HG03521 (cell line): ENCODE measurements around the gene KCNJ5.
"Not testable (repeated sequence)": the region's sequence is repeated elsewhere in the genome, so short reads cannot be mapped to it uniquely, and the experiment has no call there.

Source experiments
- ATAC-seq: cut with Tn5 transposase; IDR thresholded peaks from one replicate; pipeline ENCODE4 v1.9.1; 2021; ENCODE audit warnings: mild to moderate bottlenecking, moderate library complexity; ENCODE audit not compliant: unreplicated experiment

Gene KCNJ5

GRCh38 chr11:128909438-128910125 lies 18.4 kb downstream of the KCNJ5 start:
- no peak for ATAC-seq

DNA sequence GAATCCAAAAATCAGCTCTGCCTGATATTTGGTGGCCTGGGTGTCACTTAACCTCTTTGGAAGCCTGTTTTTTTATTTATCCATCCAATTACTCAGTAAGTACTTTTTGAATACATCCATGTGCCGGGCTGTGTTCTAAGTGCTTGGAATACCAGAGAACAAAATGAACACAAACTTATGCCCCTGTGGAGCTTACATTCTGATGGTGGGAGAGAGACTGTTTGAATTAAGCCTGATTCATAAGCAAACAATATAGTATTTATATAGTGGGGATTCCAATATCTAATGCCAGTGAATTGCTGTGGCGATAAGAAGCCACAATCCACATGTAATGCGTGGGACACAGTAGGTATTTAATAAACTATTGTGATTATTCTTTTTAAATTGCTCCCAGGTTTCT lies 19.4 kb downstream of the KCNJ5 start:
- no peak for ATAC-seq

GRCh38 chr11:128911239-128911638 lies 20.1 kb downstream of the KCNJ5 start:
- ATAC-seq: no peak

GRCh38 chr11:128911701-128912100 lies 20.5 kb downstream of the KCNJ5 start:
- no peak for ATAC-seq

GRCh38 chr11:128913806-128914205 lies 22.6 kb downstream of the KCNJ5 start:
- ATAC-seq: no peak

- ATAC-seq: no peak
Observed at GRCh38 chr11:128914216-128915148, 23.3 kb downstream of the KCNJ5 start.

- ATAC-seq: no peak
Observed at GRCh38 chr11:128915149-128915521, 24.0 kb downstream of the KCNJ5 start.

DNA sequence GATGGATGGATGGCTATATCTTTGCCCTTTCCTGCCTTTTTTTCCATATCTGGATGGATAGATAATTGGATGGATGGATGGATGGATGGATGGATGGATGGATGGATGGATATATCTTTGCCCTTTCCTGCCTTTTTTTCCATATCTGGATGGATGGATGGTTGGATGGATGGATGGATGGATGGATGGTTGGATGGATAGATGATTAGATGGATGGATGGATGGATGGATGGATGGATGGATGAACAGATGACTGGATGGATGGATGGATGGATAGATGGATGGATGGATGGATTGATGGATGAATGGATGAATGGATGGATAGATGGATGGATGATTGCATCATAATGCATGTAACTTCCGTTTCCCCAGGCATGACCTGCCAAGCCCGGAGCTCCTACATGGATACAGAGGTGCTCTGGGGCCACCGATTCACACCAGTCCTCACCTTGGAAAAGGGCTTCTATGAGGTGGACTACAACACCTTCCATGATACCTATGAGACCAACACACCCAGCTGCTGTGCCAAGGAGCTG lies 24.9 kb downstream of the KCNJ5 start:
- no peak for ATAC-seq

DNA sequence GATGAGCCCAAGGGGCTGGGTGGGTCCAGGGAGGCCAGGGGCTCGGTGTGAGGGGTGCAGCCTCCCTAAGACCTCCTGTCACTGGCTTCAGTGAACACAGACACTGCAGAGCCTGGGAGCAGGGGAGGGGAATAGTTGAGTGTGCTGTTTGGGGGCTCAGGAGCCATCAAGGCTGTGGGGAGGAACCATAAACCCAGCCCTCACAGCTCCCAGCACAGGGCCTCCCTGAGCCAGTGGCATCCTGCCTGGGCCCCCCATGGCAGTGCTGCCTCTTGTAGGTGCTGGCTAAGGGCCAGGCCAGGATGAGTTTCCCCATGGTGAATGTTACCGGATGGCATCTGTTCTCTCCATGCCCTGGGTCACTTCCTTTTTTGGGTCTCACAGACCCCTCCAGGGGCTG lies 25.5 kb downstream of the KCNJ5 start:
- no peak for ATAC-seq

DNA sequence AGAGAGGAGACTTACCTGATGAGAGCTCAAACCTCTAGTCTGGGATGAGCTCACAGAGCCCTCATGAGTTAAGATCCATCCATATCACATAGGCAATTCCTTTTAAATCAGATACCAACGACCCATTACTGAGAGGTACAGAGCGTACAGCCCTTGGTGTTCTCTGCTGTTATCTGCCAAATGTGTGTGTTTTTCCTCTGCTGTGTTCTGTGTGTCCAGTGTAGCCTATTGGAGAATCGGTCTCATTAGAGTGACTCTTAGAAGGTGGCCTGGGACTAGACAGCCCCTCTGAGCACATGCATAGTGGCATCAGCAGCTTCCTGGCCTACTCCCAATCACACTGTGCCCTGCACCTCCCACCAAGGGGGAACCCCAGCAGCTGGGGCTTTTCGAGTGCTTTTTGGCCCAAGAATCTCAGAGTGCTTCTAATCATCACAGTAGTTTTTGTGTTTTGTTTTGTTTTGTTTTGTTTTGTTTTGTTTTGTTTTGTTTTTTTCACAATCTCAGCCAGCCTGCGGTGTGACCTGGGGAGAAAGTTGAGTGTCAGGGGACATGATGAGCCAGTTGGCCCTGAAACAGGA lies 26.1 kb downstream of the KCNJ5 start:
- ATAC-seq: no peak

DNA sequence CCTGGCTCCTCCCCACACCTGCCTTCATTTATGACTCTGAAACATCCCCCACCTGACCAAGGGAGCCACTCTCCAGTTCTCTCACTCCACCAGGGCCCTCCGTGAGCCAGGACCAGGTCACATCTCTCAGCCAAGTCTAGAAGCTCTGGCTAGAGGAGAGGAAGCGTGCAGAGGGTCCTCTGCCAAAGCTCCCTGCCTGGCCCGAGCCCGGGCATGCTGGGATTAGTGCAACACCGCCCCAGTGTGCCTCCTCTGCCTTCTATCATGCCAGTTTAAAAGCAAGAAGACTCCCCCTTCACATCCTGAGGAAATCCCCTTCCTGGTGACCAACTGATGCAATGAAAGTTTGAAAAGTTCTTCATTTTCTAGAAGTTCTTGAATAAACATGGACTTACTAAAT lies 28.1 kb downstream of the KCNJ5 start:
- no peak for ATAC-seq

GRCh38 chr11:128919635-128920034 lies 28.5 kb downstream of the KCNJ5 start:
- not testable (repeated sequence) for ATAC-seq

DNA sequence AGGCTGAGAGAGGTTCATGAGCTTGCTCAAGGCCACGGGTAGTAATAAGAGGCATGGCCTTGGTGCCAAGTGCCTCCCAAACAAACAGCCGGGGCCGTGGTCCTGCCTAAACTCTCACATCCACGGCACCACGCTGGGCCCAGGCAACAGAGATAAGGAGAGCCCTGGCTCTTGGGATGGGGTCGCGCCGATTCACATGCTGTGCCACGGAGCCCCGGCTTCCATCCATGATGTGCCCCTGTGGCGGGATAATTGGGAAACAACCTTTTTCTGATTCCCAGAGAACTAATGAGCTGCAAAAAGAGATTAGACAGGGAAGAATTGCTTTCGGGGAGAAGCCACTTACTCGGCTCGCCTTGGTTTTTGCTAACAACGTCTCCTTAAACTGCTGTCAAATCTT lies 29.5 kb downstream of the KCNJ5 start:
- no peak for ATAC-seq

DNA sequence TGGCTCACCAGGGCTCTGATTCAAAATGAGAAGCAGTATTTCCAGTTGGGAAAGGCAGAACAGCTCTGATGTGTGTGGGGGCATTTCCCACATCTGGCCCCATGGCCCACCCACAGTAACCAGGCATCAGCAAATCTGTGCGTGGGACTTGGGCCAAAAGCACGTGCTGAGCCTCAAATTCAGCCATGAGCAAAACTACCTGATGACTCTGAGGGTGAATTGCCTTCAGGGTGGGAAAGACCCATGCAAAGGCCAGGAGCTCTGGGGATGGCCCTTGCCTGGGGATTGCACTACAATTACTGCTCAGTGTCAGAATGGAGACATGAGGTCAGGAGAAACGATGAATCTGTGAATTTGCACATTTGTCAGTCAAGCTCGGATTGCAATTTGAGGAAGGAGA lies 30.6 kb downstream of the KCNJ5 start:
- ATAC-seq: no peak

GRCh38 chr11:128924104-128924503 lies 32.9 kb downstream of the KCNJ5 start:
- no peak for ATAC-seq

DNA sequence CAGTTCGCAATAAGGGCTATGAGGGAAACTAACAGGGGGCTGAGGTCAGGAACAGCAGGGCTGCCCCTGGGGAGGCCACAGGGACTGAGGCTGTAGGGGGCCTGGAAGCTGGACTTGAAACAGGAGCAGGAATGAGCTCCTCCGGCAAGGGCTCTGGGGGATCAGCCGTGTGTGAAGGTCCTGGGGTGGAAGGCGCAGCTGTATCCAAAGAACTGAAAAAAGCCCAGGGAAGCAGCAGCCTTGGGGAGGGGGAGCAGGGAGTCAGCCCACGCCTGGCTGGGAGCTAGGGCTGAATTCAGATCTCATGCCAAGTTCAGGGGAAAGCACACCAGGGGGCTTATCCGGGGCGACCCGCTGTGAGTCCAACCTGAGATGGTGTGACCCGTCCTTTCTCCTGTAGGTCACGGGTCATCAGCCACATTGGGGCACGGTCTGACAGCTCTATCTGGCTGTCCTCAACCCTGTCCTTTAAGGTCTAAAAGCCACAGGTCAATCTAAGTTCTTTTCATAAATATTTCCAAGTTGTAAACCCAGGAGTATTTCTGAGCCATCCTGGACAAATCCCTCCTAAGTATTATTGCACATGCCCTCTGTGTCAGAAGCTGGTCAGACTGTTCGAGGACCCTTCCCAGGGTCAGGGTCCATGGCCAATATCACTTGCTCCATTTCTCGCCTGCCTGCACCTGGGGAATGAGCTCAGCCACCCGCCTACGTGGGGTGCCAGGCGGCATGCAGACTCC lies 33.5 kb downstream of the KCNJ5 start:
- no peak for ATAC-seq

- no peak for ATAC-seq
Observed at GRCh38 chr11:128925250-128925600, 34.1 kb downstream of the KCNJ5 start.

GRCh38 chr11:128926000-128926399 lies 34.8 kb downstream of the KCNJ5 start:
- ATAC-seq: no peak

DNA sequence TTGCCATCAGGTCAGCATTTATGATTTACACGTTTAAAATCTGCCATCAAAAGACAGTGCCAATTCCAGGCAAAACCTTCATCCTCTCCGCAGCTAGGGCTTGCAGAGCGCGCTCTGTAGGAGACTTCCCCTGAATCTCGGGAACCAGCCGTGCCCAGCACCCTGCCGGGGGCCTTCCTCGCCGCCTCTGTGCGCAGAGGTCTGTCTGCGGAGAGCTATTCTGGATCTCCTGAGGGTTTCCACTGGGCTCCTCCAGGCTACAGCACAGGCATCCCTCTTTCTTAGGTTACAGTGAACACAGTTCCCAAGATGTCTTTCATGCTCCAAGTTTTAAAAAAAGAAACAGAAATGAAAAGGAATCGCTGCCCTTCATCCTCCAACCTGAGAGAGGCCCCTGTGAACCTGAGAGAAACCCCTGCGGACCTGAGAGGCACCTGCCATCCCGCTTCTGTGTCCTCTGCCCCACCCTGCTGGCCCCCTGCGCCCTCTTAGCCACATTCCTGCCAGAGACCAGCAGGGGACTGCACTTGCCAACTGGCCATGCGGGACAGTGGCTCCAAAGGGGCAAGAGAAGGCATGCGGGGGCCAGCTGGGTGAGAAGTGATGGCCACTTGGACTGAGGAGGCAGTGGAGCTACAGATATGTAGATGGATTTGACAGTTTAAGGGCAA lies 35.4 kb downstream of the KCNJ5 start:
- no peak for ATAC-seq

- ATAC-seq: no peak
Observed at GRCh38 chr11:128927108-128927461, 35.9 kb downstream of the KCNJ5 start.
